HG03175 (cell line): Measurements from ENCODE around the gene TUG1.

Experiments used
- ATAC-seq: cut with Tn5 transposase; IDR thresholded peaks from one replicate; pipeline ENCODE4 v1.9.1; 2021; ENCODE audit warnings: mild to moderate bottlenecking, moderate library complexity; ENCODE audit not compliant: unreplicated experiment

The TUG1 gene

GRCh38 chr22:30947173-30947815 is 21.8 kb upstream of the TUG1 start:
- no peak for ATAC-seq

GRCh38 chr22:30947816-30948454 is 21.1 kb upstream of the TUG1 start:
- no peak for ATAC-seq

- no peak for ATAC-seq
These were observed 20.1 kb upstream of the TUG1 start for GRCh38 chr22:30948930-30949342.

- no peak for ATAC-seq
These were observed 19.0 kb upstream of the TUG1 start for GRCh38 chr22:30949934-30950660.

GRCh38 chr22:30953206-30953605 is 15.9 kb upstream of the TUG1 start:
- ATAC-seq, result no peak

- no peak for ATAC-seq
These were observed 13.9 kb upstream of the TUG1 start for GRCh38 chr22:30955153-30955552.

- ATAC-seq, result no peak
These were observed 4.2 kb upstream of the TUG1 start for GRCh38 chr22:30964858-30965257.

- ATAC-seq, result peak; percentile 28
These were observed 796 bp upstream of the TUG1 start, which contains the start of gene MORC2 for GRCh38 chr22:30968015-30968923. Gene MORC2, minus strand, starts transcription at chr22:30968774. Its CDS starts 885 bp downstream, at chr22:30967889.

GRCh38 chr22:30969532-30970355 is 679 bp downstream of the TUG1 start:
- peak; percentile 26 for ATAC-seq

- ATAC-seq, result no peak
These were observed 1.3 kb downstream of the TUG1 start for GRCh38 chr22:30970356-30970746.

GRCh38 chr22:30978304-30978962 is 9.4 kb downstream of the TUG1 start:
- ATAC-seq, result no peak

GRCh38 chr22:30979932-30980331 is 10.9 kb downstream of the TUG1 start:
- ATAC-seq, result no peak

- no peak for ATAC-seq
These were observed 13.4 kb downstream of the TUG1 start for GRCh38 chr22:30982512-30982911.

GRCh38 chr22:30984317-30984716 is 15.3 kb downstream of the TUG1 start:
- ATAC-seq, result no peak

GRCh38 chr22:30985561-30986208 is 16.6 kb downstream of the TUG1 start:
- no peak for ATAC-seq

GRCh38 chr22:30989474-30989873 is 20.4 kb downstream of the TUG1 start:
- ATAC-seq, result no peak

GRCh38 chr22:30990690-30991089 is 21.6 kb downstream of the TUG1 start:
- no peak for ATAC-seq

- ATAC-seq, result no peak
These were observed 23.5 kb downstream of the TUG1 start for GRCh38 chr22:30992565-30992964.

GRCh38 chr22:30994960-30995359 is 25.9 kb downstream of the TUG1 start:
- no peak for ATAC-seq
